Loucy (cell line): ENCODE results near the gene CCDC181.
A peak's percentile ranks its signal among the peaks of the same experiment; 100 is the strongest.

Experiments
- H2AFZ ChIP-seq: fragments of 200-600 bp; sonication (generic); 2 replicates; pipeline ENCODE4 v1.6.0; 2016; ENCODE audit warnings: antibody characterized with exemption, mild to moderate bottlenecking, low read length, moderate library complexity
- H3F3A ChIP-seq: fragments of 200-600 bp; 2 replicates; pipeline ENCODE4 v1.6.0; 2016; ENCODE audit warnings: antibody characterized with exemption, low read depth, mild to moderate bottlenecking
- H3K27me3 ChIP-seq: fragments of 200-600 bp; sonication (generic); 2 replicates; pipeline ENCODE4 v1.6.1; 2014; ENCODE audit warnings: low read length, mild to moderate bottlenecking; ENCODE audit not compliant: insufficient read depth, poor library complexity, severe bottlenecking
- H3K36me3 ChIP-seq: fragments of 200-600 bp; sonication (generic); 2 replicates; pipeline ENCODE4 v1.6.1; 2016; ENCODE audit warnings: low read length; ENCODE audit not compliant: insufficient read depth
- H3K4me1 ChIP-seq: fragments of 200-600 bp; sonication (generic); 2 replicates; pipeline ENCODE4 v1.5.1; 2014; ENCODE audit warnings: low read length, mild to moderate bottlenecking; ENCODE audit not compliant: insufficient read depth, poor library complexity, severe bottlenecking
- H3K4me2 ChIP-seq: fragments of 200-600 bp; sonication (generic); 2 replicates; pipeline ENCODE4 v1.6.0; 2014; ENCODE audit warnings: antibody characterized with exemption, low read length, low read depth, mild to moderate bottlenecking; ENCODE audit not compliant: poor library complexity, severe bottlenecking
- H3K4me3 ChIP-seq: fragments of 200-600 bp; sonication (generic); 2 replicates; pipeline ENCODE4 v1.5.1; 2014; ENCODE audit warnings: low read length, mild to moderate bottlenecking, mixed read lengths; ENCODE audit not compliant: poor library complexity, severe bottlenecking
- H3K79me2 ChIP-seq: fragments of 200-600 bp; sonication (generic); 2 replicates; pipeline ENCODE4 v1.6.1; 2014; ENCODE audit warnings: low read length; ENCODE audit not compliant: insufficient read depth
- H3K9ac ChIP-seq: fragments of 200-600 bp; sonication (generic); 2 replicates; pipeline ENCODE4 v1.6.0; 2014; ENCODE audit warnings: mild to moderate bottlenecking, low read depth, low read length, moderate library complexity; ENCODE audit not compliant: poor library complexity, severe bottlenecking
- H3K9me2 ChIP-seq: fragments of 200-600 bp; sonication (generic); replicated peaks from 2 replicates; pipeline ENCODE4 v1.6.1; 2016; ENCODE audit warnings: low read depth, low read length, mixed read lengths
- H3K9me3 ChIP-seq: fragments of 200-600 bp; sonication (generic); 2 replicates; pipeline ENCODE4 v1.6.1; 2014; ENCODE audit warnings: mild to moderate bottlenecking, antibody characterized with exemption, low read length, low read depth; ENCODE audit not compliant: insufficient read depth
- H4K20me1 ChIP-seq: fragments of 200-600 bp; sonication (generic); 2 replicates; pipeline ENCODE4 v1.6.0; 2014; ENCODE audit warnings: antibody characterized with exemption, low read length, mild to moderate bottlenecking; ENCODE audit not compliant: insufficient read depth, poor library complexity, severe bottlenecking
- CTCF ChIP-seq: fragments of 200-600 bp; sonication (generic); conservative IDR thresholded peaks from 2 replicates; pipeline ENCODE4 v1.5.1; 2014; ENCODE audit warnings: mild to moderate bottlenecking, antibody characterized with exemption, low read length
- EZH2phosphoT487 ChIP-seq: fragments of 200-600 bp; IDR thresholded peaks from 2 replicates; pipeline ENCODE4 v1.6.1; 2018; ENCODE audit warnings: antibody characterized with exemption, mild to moderate bottlenecking, moderate library complexity, borderline replicate concordance

The CCDC181 gene

GRCh38 chr1:169427081-169427641, at the start of gene CCDC181:
Gene CCDC181 (minus strand): TSS chr1:169427474. CDS start chr1:169424927, 2,547 bp downstream.
- H3K4me2 ChIP-seq, result peak within 1 kb of the TSS; percentile 66
- no peaks in the 10 kb centered on the region for H3K9me3 ChIP-seq
- peak within 1 kb of the TSS; percentile 71 for H3K4me3 ChIP-seq
- peaks cover 4% of the 10 kb centered on the region for H3K4me1 ChIP-seq
- no peaks in the 10 kb centered on the region for H3K36me3 ChIP-seq
- H3F3A ChIP-seq, result no peaks in the 10 kb centered on the region
- no peaks in the 10 kb centered on the region for H3K27me3 ChIP-seq
- peak within 1 kb of the TSS; percentile 91 for H2AFZ ChIP-seq
- no peaks in the 10 kb centered on the region for H3K9me2 ChIP-seq
- peak within 1 kb of the TSS; percentile 70 for H3K9ac ChIP-seq
- no peaks in the 10 kb centered on the region for H3K79me2 ChIP-seq
- TF ChIP-seq CTCF (no peak), EZH2phosphoT487 (no peak)
- no peaks in the 10 kb centered on the region for H4K20me1 ChIP-seq

GRCh38 chr1:169475806-169476387, 48.6 kb upstream of the CCDC181 start:
- H3K9ac ChIP-seq, result no peak overlapping the region
- no peaks in the 10 kb centered on the region for H3F3A ChIP-seq
- H3K9me3 ChIP-seq, result no peaks in the 10 kb centered on the region
- peaks cover 41% of the 10 kb centered on the region for H3K79me2 ChIP-seq
- H3K36me3 ChIP-seq, result peaks cover 10% of the 10 kb centered on the region; the same call in 1 of the 2 replicates
- peaks cover 17% of the 10 kb centered on the region for H4K20me1 ChIP-seq
- H3K4me3 ChIP-seq, result no peak overlapping the region
- no peak overlapping the region for H3K4me2 ChIP-seq
- TF ChIP-seq EZH2phosphoT487 (no peak), CTCF (no peak)
- no peak overlapping the region for H2AFZ ChIP-seq
- H3K27me3 ChIP-seq, result no peaks in the 10 kb centered on the region
- H3K4me1 ChIP-seq, result peaks cover 29% of the 10 kb centered on the region
- no peaks in the 10 kb centered on the region for H3K9me2 ChIP-seq

- H2AFZ ChIP-seq, result no peak overlapping the region
- H3K79me2 ChIP-seq, result peaks cover 27% of the 10 kb centered on the region
- H3K36me3 ChIP-seq, result peaks cover 10% of the 10 kb centered on the region; the same call in 1 of the 2 replicates
- H4K20me1 ChIP-seq, result peaks cover 11% of the 10 kb centered on the region
- H3K4me2 ChIP-seq, result no peak overlapping the region
- no peak overlapping the region for H3K9ac ChIP-seq
- no peaks in the 10 kb centered on the region for H3K9me2 ChIP-seq
- H3K27me3 ChIP-seq, result no peaks in the 10 kb centered on the region
- TF ChIP-seq CTCF (no peak), EZH2phosphoT487 (no peak)
- H3K4me1 ChIP-seq, result peaks cover 20% of the 10 kb centered on the region
- no peaks in the 10 kb centered on the region for H3K9me3 ChIP-seq
- H3K4me3 ChIP-seq, result no peak overlapping the region
- no peaks in the 10 kb centered on the region for H3F3A ChIP-seq
Measured at GRCh38 chr1:169474302-169474995, 47.2 kb upstream of the CCDC181 start.
